HG02943 (cell line): ENCODE data around the gene ENKUR.

ENCODE experiments used
- ATAC-seq: cut with Tn5 transposase; IDR thresholded peaks from one replicate; pipeline ENCODE4 v1.9.1; 2021; ENCODE audit warnings: mild to moderate bottlenecking, low read depth, moderate library complexity; ENCODE audit not compliant: unreplicated experiment

ENKUR gene, protein sequence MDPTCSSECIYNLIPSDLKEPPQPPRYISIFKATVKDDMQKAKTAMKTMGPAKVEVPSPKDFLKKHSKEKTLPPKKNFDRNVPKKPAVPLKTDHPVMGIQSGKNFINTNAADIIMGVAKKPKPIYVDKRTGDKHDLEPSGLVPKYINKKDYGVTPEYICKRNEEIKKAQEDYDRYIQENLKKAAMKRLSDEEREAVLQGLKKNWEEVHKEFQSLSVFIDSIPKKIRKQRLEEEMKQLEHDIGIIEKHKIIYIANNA

DNA sequence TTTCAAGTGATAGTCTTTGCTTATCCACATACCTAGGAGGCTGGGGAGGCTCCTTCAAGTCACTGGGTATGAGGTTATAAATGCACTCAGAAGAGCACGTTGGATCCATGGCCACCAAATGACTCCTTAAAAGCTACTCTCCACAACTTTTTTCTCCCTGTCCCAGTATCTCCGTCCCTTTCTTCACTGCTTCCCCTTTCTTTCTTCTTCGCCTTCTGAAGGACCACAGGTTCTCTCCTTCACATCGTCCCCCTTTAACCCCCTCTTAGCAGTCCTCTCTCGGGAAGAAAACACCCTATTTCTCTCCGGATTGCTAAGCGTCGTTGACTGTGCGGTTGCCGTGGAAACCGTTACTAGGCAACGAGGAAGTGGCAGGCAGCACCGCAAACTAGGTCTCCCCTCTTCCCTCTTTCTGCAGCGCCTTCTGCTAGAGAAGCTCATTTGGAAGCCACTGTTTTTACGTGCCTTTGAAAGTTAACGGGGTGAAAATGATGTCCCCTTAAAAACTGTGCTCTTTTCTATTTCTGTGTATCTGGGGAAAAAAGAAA, at the start of gene ENKUR:
TSS of gene ENKUR (minus strand) at position 331 of the 548 bp plus-strand sequence. CDS start at position 109, 222 bp downstream.
- peak; percentile 60 for ATAC-seq

DNA sequence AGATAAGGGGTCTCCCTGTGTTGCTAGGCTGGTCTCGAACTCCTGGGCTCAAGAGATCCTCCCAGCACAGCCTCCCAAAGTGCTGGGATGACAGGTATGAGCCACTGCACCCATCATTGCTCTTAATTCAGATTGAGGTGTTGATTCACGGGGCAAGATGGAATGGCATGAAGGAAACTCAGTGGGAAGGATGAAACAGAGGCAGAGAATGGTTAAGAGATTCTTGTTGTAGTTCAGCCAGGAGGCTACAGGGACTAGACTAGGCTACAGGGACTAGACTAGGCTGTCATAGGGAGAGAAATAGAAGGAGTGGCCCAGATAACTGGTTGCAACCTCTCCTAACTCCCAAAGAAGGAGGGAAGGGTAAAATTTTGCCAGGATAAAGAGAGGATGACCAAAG, 48.4 kb upstream of the ENKUR start:
- ATAC-seq, result no peak

DNA sequence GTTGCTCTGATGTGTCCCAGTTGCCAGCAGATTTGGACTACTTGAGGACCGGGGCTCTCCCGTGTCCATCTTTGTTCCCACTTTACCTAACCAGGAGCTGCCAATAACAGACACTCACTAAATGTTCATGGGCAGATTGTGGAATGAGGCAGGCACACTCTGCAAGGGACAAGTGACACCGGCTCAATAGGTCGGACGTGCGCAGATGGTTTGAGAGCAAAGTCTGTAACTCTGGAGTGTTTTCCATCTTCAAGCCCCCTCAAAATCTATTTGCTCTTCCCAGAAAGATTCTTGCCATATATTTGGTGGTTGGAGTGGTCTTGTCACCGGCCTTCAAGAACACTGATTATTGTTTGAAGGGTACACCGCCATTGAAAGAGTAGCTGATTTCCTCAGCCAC, 47.7 kb upstream of the ENKUR start:
- ATAC-seq, result no peak

DNA sequence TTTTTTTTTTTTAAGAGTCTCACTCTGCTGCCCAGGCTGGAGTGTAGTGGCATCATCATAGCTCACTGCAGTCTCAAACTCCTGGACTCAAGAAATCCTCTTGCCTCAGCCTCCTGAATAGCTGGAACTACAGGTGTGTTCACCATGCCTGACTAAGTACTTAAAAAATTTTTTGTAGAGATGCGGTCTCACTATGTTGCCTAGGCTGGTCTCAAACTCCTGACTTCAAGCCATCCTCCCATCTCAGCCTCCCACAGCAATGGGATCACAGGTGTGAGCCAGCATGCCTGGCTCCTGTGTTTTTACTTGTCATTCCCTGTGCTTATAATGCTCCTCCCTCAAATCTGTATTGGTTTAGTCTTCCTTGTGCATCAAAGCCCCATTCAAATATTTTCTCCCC, 47.2 kb upstream of the ENKUR start:
- ATAC-seq, result no peak

DNA sequence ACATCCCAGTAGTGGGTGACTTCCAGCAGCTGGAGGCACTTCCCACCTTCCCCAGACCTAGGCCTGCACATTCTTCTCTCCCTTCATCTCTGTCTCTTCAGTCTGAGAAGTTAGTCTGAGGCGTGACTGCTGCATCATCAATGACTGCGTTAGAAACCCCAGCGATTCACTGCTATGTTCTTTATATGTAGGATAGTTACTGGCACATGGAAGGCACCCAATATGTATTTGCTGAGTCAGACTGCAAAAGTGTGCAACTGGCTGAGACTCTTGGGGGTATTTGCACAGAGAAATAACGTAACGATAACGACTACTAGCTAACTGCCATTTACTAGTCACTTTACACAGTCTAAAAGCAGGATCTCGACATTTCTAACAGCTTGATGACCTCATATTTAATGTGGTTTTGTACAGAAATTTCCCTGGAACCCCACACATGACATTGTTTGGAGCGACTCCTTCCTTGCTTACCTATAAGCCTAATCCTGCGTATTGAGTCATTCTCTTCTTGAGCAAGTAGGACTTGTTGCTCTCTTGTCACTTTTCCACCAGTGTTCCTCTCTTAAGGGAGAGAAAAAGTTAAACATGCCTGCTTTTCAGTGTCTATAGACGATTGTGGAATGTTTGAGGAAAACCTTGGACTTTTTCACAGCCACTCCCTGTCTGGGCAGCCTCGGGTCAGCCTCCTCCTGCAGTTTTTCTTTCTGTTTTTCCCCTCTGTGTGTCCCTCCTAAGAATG, 45.9 kb upstream of the ENKUR start:
- ATAC-seq, result no peak

DNA sequence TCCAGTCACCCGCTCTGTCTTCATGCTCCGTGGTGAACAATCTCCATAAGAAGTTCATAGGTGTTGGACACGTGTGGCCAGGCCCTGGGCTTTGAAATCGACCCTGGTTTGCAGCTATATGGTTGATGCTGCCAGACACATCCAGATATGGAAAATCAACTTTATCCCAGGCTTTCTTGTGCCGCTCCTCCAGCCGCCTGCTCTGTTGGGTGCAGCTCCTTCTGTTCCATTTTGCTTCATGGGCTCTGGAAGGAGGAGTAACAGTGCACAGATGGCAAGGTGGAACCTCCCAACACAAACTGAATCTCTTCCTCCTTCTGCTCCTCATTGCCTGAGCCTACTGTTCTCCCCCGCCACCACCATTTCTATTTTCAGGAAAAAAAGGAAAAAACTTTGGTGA, 45.2 kb upstream of the ENKUR start:
- ATAC-seq, result no peak

DNA sequence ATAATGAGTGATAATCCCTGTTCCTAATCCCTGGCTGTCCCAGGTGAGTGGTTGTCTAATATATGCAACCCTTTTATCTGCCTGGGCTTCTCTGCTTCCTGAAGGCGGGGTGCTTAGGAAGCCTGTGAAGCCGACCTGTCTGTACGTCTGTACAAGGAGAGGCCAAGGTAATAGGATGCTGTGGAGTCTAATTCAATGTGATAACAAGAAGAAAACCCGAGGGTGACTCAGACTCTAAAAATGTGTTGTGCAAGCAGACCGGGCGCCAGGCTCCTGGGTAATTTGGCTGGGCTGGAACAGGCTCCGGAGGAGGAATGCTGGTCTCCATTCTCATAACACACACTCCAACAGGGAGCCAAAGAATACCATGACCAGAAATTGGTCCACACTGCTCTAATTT, 44.0 kb upstream of the ENKUR start:
- ATAC-seq, result no peak

DNA sequence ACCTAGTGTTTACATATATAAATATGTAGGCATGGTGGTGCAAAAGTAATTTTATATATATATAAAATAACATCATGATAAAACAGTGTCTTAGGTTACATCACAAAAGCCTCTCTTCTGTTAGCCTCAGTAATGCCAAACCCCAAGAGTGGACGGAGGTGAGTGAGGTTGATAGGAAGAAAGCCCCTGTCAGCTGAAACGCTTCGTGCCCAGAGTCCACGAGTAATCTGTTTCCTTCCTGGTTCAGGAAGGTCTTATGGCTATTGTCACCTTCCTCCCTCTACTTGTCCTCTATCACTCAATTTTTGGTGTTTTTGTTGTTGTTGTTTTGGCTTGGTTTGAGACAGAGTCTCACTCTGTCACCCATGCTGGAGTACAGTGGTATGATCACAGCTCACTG, 41.9 kb upstream of the ENKUR start:
- no peak for ATAC-seq

DNA sequence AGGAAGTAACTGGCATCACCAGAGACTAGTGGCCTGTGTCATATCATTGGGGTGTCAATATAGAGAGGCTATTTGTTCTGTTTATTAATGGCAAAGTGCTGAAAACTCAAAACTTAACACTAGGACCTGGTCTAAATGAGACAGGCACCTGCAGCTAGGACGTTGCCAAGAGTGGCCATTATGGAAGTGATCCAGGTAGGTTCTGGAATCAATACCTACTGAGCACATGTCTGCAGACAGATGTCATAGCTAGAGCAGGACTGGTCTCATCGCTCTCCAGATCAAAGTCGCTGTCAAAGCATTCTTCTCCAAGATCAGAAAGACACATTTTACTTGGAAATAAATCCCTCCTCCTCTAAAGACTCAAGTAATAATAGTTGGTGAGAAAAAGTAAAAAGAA, 40.8 kb upstream of the ENKUR start:
- no peak for ATAC-seq

DNA sequence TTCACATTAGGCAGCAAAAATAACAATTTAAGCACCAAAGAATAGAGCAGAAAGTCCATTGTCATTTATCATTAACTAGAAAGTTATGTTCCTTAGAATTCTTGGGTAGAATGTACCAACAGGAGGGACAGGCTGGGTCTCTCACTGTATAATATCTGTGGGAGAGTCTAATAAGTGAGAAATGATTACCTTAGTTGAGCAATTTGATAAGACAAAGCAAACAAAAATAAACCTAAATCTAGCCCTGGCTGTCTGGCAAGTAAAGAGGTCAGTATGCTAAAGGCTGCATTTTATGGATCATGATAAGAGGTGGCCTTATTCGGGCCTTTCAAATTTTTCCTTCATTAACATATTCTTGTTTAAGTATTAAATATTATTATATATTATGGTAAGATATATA, 36.1 kb upstream of the ENKUR start:
- ATAC-seq, result no peak

DNA sequence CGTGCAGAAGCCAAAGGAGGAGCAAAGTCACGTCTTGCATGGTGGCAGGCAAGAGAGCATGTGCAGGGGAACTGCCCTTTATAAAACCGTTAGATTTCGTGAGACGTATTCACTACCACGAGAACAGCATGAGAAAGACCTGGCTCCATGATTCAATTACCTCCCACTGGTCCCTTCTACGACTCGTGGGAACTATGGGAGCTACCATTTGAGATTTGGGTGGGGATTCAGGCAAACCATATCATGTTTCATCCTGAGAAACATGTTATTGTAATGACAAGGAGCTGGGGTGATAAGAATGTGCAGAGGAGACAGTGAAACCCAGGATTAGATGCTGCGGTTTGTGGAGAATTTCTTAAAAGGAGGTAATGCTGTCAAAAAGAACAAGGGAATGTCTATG, 34.4 kb upstream of the ENKUR start:
- ATAC-seq, result no peak

DNA sequence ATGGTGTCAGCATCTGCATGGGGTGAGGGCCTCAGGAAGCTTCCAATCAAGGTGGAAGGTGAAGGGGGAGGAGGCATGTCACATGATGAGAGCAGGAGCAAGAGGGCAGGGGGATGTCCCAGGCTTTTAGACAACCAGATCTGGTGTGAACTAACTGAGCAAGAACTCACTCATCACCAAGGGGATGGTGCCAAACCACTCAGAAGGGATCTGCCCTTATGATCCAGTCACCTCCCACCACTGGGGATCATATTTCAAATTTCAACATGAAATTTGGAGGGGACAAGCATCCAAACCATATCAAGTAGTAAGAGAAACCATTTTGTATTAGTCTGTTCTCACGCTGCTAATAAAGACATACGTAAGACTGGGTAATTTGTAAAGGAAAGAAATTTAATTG, 34.0 kb upstream of the ENKUR start:
- ATAC-seq, result no peak

DNA sequence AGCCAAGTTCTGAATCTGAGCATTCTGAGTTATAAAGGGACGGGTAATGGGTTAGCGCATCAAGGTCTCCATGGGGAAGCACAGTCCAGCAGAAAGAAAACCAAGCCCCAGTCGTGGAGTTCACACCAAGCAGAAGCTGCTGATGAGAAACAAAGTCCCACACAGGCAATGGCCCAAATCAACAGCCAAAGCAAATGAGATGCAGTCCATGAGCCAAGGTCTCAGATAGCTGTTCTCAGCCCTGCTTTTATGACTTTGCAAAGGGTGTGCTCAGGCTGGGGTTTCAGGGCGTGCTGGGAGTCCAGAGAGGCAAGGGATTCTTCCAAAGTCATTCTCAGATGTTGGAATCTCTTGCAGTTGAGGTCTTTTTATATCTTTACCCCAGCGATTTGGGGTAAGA, 32.5 kb upstream of the ENKUR start:
- no peak for ATAC-seq

DNA sequence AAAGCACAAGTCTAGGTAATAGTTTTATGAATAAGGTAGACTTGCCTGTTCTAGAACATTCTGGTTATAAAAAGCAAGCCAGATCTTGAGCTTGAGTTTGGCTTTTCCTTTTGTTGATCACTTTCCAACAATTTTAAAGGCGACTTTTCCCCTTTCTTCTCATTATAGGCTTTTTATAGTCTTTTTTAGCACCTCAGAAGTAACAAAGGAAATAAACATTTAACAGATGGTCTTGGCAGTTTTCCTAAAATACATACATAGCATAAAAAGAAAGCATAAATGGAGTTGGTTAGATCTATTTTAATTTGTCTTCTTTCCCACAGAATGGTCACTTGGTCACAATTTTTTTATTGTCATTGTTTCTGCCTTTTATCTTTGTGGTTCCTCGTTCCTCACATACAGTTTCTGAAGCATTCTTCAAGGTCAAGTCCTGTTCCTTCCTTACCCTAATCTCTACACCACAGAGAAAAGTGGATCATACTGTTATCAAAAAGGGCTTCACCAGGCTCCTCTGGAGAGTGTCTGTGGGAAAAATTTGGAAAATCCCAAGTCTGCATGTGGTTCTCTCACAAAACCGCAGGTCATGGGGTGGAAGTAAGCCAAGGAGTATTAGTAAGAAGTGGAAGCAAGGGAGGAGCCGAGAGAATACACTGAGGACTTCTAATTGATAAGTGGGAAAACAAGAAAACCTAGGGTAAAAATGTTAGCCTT, 31.8 kb upstream of the ENKUR start:
- ATAC-seq, result no peak

DNA sequence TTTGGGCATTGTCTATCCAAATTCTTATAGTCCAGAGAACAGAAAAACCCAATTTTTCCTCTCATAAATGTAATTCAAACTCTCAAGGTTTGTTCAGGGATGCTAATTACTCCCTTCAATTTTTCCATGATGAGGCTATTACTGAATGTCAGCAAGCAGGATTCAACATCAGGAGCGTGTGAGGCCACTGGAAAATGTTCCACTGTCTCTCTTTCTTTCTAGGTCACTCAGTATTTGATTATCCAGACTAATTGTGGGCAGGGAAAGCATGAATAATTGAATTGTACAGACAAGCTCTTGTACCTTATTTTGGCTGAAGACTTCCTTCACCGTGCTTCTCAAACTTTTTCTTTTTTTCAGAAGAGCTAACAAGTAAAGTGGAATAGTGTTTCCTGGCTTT, 31.1 kb upstream of the ENKUR start:
- no peak for ATAC-seq

DNA sequence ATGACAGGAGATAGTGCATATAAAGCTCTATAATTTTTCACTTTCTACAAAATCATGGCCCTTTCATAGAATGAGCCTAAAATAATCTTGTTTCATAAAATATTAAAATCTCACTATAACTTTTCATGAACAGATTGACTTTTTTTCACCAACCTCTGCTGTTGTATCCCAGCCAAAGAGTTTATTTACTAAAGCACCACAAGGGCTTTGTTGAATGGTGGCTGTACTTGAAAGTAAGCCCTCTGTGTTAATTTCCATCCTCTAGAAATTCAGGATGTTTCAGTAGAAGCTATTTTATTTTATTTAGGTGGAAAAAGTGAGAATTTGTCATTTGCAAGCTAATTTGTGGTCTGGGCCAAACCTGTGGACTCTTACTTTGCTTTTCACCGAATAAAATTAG, 30.7 kb upstream of the ENKUR start:
- no peak for ATAC-seq

DNA sequence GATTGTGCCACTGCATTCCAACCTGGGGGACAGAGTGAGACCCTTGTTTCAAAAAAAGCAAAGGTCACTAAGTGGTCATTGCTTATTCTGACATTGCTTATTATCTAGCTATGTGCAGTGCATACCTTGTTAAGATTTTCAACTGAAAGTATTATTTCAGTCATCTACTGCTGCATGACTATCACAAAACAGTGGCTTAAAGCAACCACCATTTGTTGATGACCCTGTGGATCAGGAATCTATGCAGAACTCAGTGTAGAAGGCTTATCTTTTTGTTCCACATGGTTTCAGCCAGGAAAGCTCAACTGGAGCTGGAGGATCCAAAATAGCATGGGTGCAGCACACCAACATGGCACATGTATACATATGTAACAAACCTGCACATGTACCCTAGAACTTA, 23.6 kb upstream of the ENKUR start:
- ATAC-seq, result no peak

DNA sequence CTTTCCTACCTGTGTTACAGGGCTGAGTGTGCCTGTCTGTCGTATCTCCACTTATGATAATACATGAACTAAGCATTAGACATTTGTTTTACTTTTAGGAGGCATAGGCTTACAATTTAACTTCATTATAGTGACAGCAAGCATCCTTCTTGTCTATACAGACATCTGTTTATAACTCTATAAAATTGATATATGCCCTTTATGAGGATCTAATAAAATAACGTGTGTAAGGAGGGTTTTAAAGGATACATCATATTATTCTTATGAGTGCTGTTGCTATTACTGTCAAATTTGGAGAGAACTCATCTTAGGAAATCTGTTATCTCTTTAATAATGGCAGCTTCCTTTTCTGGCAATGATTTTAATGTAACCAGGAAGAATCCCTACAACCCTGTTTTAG, 22.4 kb upstream of the ENKUR start:
- no peak for ATAC-seq

DNA sequence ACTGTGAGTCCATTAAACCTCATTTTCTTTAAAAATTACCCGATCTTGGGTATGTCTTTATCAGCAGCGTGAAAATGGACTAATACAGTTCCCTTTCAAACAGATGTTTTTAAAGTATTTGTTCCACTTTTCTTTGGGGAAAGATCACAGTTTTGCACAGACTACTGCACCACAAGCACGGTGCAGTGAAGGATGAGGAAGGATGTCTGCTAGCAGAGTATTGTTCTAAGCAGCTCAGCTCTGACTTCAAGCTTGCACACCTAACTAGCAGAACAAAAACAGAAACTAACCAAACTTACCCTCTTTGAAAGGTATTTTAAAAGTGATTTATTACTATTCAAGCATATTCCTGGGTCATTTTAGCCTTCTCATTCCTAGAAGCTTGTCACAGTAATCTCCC, 20.4 kb upstream of the ENKUR start:
- no peak for ATAC-seq

DNA sequence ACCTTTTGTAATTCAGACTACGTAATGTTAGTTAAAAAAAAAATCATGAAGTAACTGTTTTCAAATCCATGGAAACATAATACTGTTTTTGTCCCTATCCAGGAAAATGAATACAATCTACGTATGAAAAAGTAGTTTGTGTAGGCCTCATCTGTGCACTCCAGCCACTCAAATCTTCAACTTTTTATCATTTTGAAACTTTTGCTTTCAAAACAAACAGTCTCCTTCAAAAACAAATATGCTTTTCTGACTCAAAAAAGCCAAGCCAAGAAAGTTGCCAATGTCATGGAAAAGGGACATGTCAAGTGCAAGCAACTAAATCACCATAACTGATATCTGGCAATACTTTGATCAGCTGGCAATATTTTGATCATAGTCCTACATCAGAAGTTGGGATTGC, 13.6 kb upstream of the ENKUR start:
- ATAC-seq, result no peak

DNA sequence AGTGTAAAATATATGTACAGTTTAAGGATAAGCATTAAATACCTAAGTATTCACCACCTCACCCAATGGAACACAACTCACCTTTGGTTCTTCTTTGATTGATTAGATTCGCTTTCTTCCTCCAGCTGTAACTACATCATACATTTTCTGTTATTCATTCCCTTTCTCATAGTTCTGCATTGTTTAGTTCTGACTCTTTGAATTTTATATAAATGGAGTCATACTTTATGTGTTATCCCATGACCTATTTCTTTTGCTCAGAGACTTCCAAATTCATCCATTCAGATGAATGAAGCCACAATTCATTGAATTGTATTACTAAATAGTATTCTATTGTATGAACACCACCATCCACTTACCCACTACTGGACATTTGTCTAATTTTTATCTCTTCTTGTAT, 12.8 kb upstream of the ENKUR start:
- ATAC-seq, result no peak

DNA sequence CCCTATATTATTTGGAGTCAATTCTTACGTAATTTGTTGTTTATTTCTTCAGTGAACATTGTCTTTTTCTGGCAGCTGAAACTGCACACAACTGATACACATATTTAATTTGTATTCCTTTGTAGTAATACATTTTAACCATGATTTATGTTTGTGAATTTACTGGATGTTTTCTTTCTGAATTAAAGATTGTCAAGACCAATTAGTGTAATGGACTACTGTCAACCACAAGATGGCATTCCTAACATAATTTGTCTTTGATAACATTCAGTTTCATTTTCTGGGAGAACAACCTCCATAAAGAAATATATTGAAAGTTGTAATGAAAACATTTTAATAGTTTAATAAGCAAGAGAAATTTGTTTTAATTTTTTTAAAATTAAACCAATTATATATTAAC, 10.5 kb upstream of the ENKUR start:
- ATAC-seq, result no peak
